Measurements from ENCODE around the gene LY6G5B. TPM values are rescaled to one million over a fixed set of nuclear protein-coding genes. Genes with fewer than 3 reads are reported as not detected.

The LY6G5B gene
- total RNA-seq, 1 donor from 2014 or later = 2.8 TPM

DNA sequence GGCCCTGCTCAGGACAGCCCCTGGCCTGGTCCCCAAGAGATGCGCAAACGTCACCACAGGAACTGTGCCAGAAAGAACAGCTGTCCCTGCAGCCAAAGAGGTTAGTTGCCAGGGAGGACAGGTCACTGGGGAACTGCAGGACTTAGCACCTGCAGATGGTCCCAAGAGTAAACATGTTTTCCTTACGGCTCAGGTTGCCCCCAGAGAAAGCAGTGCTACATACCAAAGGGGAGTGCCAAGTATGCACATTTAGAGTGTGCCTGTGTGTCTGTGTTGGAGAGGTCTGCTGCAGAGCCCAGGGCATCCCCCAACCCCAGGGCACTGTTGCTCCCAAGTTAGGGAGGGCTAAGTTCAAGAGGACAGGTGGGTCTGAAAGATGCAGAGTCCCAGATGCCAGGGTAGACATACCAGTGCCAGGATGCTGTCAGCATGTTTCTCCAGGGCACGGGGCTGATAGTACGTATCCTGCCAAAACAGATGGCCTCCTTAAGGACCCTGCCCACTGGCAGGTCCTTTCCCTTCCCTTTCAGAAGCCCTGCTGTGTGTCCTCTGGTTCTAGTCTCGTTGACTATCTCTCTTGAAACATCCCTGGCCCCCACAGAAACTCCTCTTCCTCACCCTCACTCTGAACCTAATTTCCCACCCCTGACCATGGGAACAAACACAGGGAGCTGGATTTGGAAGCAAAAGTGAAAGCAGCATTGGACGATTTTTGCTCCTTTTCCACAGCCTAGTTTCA, 32.1 kb downstream of the LY6G5B start:
- H3K4me1 Mint-ChIP-seq = peaks cover 19% of the 10 kb centered on the region
- no peak for DNase-seq (ENCODE audit: low spot score)
- no peaks in the 10 kb centered on the region for H3F3A ChIP-seq (ENCODE audit: low read depth)
- peak overlapping the region; percentile 98 for H3K27ac Mint-ChIP-seq
- no peaks in the 10 kb centered on the region for H3K4me1 ChIP-seq
- no peaks in the 10 kb centered on the region for H3K36me3 ChIP-seq
- H3K9me3 Mint-ChIP-seq = no peaks in the 10 kb centered on the region
- no peak overlapping the region for H3K27ac ChIP-seq
- H3K4me2 ChIP-seq = peak overlapping the region; percentile 87
- H3K27me3 ChIP-seq = no peaks in the 10 kb centered on the region
- H2AFZ ChIP-seq (replicated peaks) = no peak overlapping the region
- TF ChIP-seq, protein P1, sequence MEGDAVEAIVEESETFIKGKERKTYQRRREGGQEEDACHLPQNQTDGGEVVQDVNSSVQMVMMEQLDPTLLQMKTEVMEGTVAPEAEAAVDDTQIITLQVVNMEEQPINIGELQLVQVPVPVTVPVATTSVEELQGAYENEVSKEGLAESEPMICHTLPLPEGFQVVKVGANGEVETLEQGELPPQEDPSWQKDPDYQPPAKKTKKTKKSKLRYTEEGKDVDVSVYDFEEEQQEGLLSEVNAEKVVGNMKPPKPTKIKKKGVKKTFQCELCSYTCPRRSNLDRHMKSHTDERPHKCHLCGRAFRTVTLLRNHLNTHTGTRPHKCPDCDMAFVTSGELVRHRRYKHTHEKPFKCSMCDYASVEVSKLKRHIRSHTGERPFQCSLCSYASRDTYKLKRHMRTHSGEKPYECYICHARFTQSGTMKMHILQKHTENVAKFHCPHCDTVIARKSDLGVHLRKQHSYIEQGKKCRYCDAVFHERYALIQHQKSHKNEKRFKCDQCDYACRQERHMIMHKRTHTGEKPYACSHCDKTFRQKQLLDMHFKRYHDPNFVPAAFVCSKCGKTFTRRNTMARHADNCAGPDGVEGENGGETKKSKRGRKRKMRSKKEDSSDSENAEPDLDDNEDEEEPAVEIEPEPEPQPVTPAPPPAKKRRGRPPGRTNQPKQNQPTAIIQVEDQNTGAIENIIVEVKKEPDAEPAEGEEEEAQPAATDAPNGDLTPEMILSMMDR (IDR thresholded peaks at IDR 0.05) = no peak
- TF ChIP-seq EZH2 (IDR thresholded peaks at IDR 0.05) (no peak), EZH2phosphoT487 (IDR thresholded peaks at IDR 0.05) (no peak)
- H4K20me1 ChIP-seq (ENCODE audit: low read depth) = no peaks in the 10 kb centered on the region
- peaks cover 2% of the 10 kb centered on the region for H3K27me3 Mint-ChIP-seq (ENCODE audit: insufficient read depth, low read depth)
- peaks cover 32% of the 10 kb centered on the region for H3K79me2 ChIP-seq (ENCODE audit: low read depth)
- no peaks in the 10 kb centered on the region for H3K9me3 ChIP-seq (ENCODE audit: low read depth)
- peak overlapping the region; percentile 62 for H3K9ac ChIP-seq
- H3K36me3 Mint-ChIP-seq = peaks cover 9% of the 10 kb centered on the region
- H3K4me3 ChIP-seq = peak overlapping the region; percentile 83
- peak overlapping the region; percentile 99 for H3K4me3 Mint-ChIP-seq

DNA sequence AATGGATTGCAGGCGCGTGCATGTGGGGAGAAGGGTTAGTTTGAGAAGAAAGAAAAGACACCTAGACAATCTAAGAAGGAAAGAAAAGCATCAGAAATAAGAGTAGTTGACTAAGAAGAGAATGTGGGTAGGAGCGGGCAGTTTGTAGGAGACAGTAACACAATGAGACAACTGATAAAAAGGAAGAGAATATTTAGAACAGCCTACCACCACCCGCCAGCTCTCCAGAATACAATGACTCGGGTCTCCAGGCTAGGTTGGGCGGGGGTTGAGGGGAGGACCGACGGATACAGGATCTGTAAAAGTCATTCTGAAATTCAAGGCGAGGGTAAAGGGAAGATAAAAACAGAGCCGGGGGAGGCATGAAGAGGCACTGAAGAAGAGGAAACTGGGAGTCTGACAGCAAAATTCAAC, 32.6 kb downstream of the LY6G5B start:
- Histone ChIP-seq H4K20me1 (ENCODE audit: low read depth) (no peaks in the 10 kb centered on the region), H3K9ac (peak overlapping the region; percentile 62), H3K9me3 (ENCODE audit: low read depth) (no peaks in the 10 kb centered on the region), H3K79me2 (ENCODE audit: low read depth) (peaks cover 32% of the 10 kb centered on the region), H3K4me3 (peak overlapping the region; percentile 83), H3K27me3 (no peaks in the 10 kb centered on the region), H3K4me2 (peak overlapping the region; percentile 87), H3K4me1 (no peaks in the 10 kb centered on the region), H3K27ac (no peak overlapping the region), H3K36me3 (no peaks in the 10 kb centered on the region), H3F3A (ENCODE audit: low read depth) (no peaks in the 10 kb centered on the region), H2AFZ (replicated peaks) (peak overlapping the region; percentile 80)
- TF ChIP-seq EZH2 (IDR thresholded peaks at IDR 0.05) (no peak), EZH2phosphoT487 (IDR thresholded peaks at IDR 0.05) (no peak)
- TF ChIP-seq, protein P1 (IDR thresholded peaks at IDR 0.05) = no peak
- DNase-seq (ENCODE audit: low spot score) = no peak
- peaks cover 19% of the 10 kb centered on the region for H3K4me1 Mint-ChIP-seq
- peak overlapping the region; percentile 99 for H3K4me3 Mint-ChIP-seq
- H3K27me3 Mint-ChIP-seq (ENCODE audit: insufficient read depth, low read depth) = peaks cover 4% of the 10 kb centered on the region
- H3K27ac Mint-ChIP-seq = peak overlapping the region; percentile 98
- no peaks in the 10 kb centered on the region for H3K9me3 Mint-ChIP-seq
- peaks cover 6% of the 10 kb centered on the region for H3K36me3 Mint-ChIP-seq

DNA sequence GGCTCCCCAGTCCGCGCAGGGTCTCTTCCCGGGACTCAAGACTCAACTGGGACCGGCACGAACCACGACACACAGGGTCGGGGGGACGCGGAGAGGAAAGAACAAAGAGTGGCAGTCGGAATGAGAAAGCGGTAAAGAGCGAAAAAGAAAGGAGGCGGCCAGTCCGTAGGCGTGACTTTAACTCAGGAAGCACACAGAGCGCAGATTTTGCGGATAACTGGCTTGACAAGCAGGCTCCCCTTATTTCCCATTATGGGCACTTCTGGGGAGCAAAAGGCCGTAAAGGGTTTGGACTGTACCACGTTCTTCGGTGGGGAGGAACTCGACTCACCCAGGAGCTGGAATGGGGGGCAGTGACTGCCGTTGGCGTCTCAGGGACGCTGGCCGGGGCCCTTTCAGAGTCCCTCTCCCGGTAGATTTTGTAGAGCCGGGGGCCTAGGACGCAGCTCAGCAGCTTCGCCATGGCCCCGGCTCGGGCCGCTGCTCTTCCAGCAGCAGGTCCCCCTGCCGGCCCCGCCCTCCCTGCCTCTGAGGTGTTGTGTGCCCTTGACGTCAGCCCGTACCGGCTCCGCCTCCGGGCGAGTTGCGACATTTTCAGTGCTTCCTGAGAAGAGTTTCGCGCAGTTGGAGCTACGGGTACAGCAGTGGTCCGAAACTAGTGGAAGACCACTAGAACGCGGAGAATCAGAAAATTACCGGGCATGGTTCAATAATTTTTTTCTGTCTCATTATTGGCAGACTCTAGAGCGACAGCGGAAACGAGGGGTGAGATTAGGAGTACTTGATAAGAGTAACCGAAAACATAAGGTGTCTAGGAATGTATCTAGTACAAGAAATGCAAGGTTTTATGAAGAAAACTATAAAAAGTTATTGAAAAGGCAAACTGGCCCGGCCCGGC, 33.3 kb downstream of the LY6G5B start, which contains the start of gene ABHD16A:
Gene ABHD16A, minus strand, starts transcription at position 506 of the 898 bp plus-strand sequence. Its CDS starts 43 bp downstream, at position 463.
- Histone ChIP-seq H2AFZ (replicated peaks) (peak within 1 kb of the TSS; percentile 80), H3F3A (ENCODE audit: low read depth) (no peaks in the 10 kb centered on the region), H3K4me2 (peak within 1 kb of the TSS; percentile 87), H3K4me1 (no peaks in the 10 kb centered on the region), H3K4me3 (peak within 1 kb of the TSS; percentile 83), H3K79me2 (ENCODE audit: low read depth) (peaks cover 32% of the 10 kb centered on the region), H3K9ac (peak within 1 kb of the TSS; percentile 62), H3K27ac (peak within 1 kb of the TSS; percentile 68), H3K36me3 (no peaks in the 10 kb centered on the region), H3K27me3 (no peaks in the 10 kb centered on the region), H4K20me1 (ENCODE audit: low read depth) (no peaks in the 10 kb centered on the region), H3K9me3 (ENCODE audit: low read depth) (no peaks in the 10 kb centered on the region)
- H3K4me3 Mint-ChIP-seq = peak within 1 kb of the TSS; percentile 99
- TF ChIP-seq, protein P1 (IDR thresholded peaks at IDR 0.05) = no peak
- no peak for TF ChIP-seq EZH2phosphoT487 (IDR thresholded peaks at IDR 0.05)
- TF ChIP-seq EZH2 (IDR thresholded peaks at IDR 0.05) = no peak
- no peaks in the 10 kb centered on the region for H3K9me3 Mint-ChIP-seq
- H3K4me1 Mint-ChIP-seq = peaks cover 19% of the 10 kb centered on the region
- H3K27ac Mint-ChIP-seq = peak within 1 kb of the TSS; percentile 98
- peaks cover 2% of the 10 kb centered on the region for H3K36me3 Mint-ChIP-seq
- peaks cover 4% of the 10 kb centered on the region for H3K27me3 Mint-ChIP-seq (ENCODE audit: insufficient read depth, low read depth)
- DNase-seq (ENCODE audit: low spot score) = peak; percentile 97

Measured in neural progenitor cell (in vitro differentiated cells).